Measurements from ENCODE around the gene NXNL1.

NXNL1 gene

GRCh38 chr19:17419154-17419620, 41.5 kb downstream of the NXNL1 start:
- DNase-seq: no peak

GRCh38 chr19:17418710-17419109, 42.0 kb downstream of the NXNL1 start:
- no peak for DNase-seq

DNA sequence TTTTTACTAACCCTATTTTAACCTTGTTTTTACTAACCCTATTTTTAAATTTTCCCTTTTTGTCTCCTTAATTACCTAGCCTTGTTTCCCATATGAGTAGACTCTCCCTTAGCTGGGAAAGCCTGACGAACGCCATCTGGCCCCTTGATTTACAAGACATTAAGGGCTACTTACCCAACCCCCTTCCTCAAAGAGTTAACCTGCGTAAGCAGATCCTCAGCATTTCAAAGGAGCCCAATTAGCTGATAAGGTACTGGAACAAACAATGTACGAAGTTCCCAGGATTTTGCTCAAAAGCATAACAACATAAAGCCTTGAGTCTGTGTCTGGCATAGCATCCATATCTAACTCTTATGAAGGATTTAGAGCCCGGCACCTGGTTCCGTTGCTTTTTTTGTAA, 45.6 kb downstream of the NXNL1 start:
- no peak for DNase-seq

DNA sequence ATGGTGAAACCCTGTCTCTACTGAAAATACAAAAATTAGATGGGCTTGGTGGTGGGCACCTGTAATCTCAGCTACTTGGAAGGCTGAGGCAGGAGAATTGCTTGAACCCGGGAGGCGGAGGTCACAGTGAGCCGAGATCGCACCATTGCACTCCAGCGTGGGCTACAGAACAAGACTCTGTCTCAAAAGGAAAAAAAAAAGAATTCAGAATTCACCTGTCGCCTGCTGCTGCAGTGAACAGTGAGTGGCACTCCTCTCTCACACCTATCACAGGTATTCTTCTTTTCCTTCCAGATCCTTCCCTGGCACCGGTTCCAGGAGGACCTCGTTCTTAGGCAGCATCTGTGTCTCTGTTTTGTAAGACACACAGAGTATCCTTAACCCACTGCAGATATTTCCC, 46.6 kb downstream of the NXNL1 start:
- DNase-seq: no peak

DNA sequence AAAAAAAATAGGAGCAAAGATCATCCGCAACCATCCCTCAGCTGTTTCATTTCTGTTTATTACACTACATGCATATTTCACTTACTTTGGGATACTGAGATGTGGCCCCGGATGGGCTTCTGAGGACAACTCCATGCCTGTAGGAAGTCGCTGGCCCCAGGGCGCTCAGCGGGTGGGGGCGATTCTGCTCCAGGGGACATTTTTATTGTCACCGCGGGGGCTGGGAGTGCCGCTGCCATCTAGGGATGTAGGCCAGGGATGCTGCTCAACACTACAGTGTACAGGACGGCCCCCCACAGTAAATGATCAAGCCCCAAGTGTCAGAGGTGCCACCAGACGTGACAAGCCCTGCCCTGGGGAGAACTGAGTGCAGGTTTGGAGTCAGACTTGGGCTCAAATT, 48.9 kb downstream of the NXNL1 start:
- no peak for DNase-seq

GRCh38 chr19:17409990-17410389, 50.7 kb downstream of the NXNL1 start:
- DNase-seq: no peak

GRCh38 chr19:17406887-17407196, 53.9 kb downstream of the NXNL1 start:
- no peak for DNase-seq

GRCh38 chr19:17406046-17406886, 54.5 kb downstream of the NXNL1 start:
- no peak for DNase-seq

All from CD4-positive, alpha-beta T cell treated with Interleukin-1 beta for 1 hour (primary cell).